IMR-90 (cell line): Measurements from ENCODE around the gene GATA3. TPM values are rescaled to one million over a fixed set of nuclear protein-coding genes. Genes with fewer than 3 reads are reported as not detected.
A peak's percentile ranks its signal among the peaks of the same experiment; 100 is the strongest.

Experiments
- ATAC-seq: fragments of 200-7000 bp; cut with Tn5 transposase; 2 replicates; pipeline ENCODE4 v1.9.1; 2020; ENCODE audit warnings: low read depth, mild to moderate bottlenecking, moderate library complexity
- BruUV-seq: library from RNA; stranded (reverse); fragments of 400-500 nt; replicated peaks from 2 replicates; lab custom pipeline; 2021; lab: Mats Ljungman, UMichigan
- CTCF ChIA-PET: fragments of 300-600 bp; formaldehyde crosslinking; extraction: SDS; loops from one replicate; lab custom pipeline; 2021; ENCODE audit warnings: antibody characterized with exemption; lab: Yijun Ruan, JAX
- POLR2A ChIA-PET: fragments of 300-600 bp; sonication (Branson Sonifier 250); formaldehyde crosslinking; loops from one replicate; lab custom pipeline; 2022; ENCODE audit warnings: antibody characterized with exemption; ENCODE audit not compliant: unreplicated experiment; lab: Charles Lee
- DNase-seq: peaks from one replicate; pipeline ENCODE4 v3.0.0; 2013
- H2AFZ ChIP-seq: replicated peaks from 2 replicates; pipeline ENCODE3; 2013; ENCODE audit warnings: low read length, mild to moderate bottlenecking; ENCODE audit not compliant: poor library complexity
- H2AK5ac ChIP-seq: 2 replicates; pipeline ENCODE4 v1.6.1; 2013; ENCODE audit warnings: low read depth, low read length, inconsistent platforms
- H2AK9ac ChIP-seq: replicated peaks from 2 replicates; pipeline ENCODE3; 2013; ENCODE audit warnings: mild to moderate bottlenecking, low read depth, low read length, moderate library complexity; ENCODE audit not compliant: poor library complexity
- H2BK120ac ChIP-seq: 2 replicates; pipeline ENCODE4 v1.6.1; 2013; ENCODE audit warnings: low read depth, low read length, inconsistent platforms
- H2BK15ac ChIP-seq: 3 replicates; pipeline ENCODE4 v1.6.1; 2013; ENCODE audit warnings: low read depth, low read length, inconsistent platforms
- H2BK20ac ChIP-seq: 2 replicates; pipeline ENCODE4 v1.6.1; 2013; ENCODE audit warnings: low read depth, mild to moderate bottlenecking, inconsistent platforms, low read length, moderate library complexity
- H2BK5ac ChIP-seq: 2 replicates; pipeline ENCODE4 v1.6.1; 2013; ENCODE audit warnings: mild to moderate bottlenecking, low read depth, low read length, inconsistent platforms; ENCODE audit not compliant: poor library complexity, severe bottlenecking
- H3K14ac ChIP-seq: replicated peaks from 2 replicates; pipeline ENCODE4 v1.6.1; 2013; ENCODE audit warnings: low read depth, low read length, inconsistent platforms
- H3K18ac ChIP-seq: 2 replicates; pipeline ENCODE4 v1.6.1; 2013; ENCODE audit warnings: low read depth, low read length, control low read depth
- H3K23ac ChIP-seq: 2 replicates; pipeline ENCODE4 v1.6.1; 2013; ENCODE audit warnings: low read depth, low read length, inconsistent platforms
- H3K27ac ChIP-seq: 2 replicates; pipeline ENCODE4 v1.5.1; 2013; ENCODE audit warnings: mild to moderate bottlenecking, control low read depth, low read length; ENCODE audit not compliant: insufficient read depth
- H3K27me3 ChIP-seq: 2 replicates; pipeline ENCODE4 v1.6.1; 2013; ENCODE audit warnings: low read length; ENCODE audit not compliant: control insufficient read depth, insufficient read depth
- H3K36me3 ChIP-seq: 2 replicates; pipeline ENCODE4 v1.6.1; 2013; ENCODE audit warnings: low read length, mixed read lengths; ENCODE audit not compliant: control insufficient read depth, insufficient read depth
- H3K4ac ChIP-seq: 2 replicates; pipeline ENCODE4 v1.6.1; 2013; ENCODE audit warnings: low read depth, low read length, inconsistent platforms
- H3K4me1 ChIP-seq: 2 replicates; pipeline ENCODE4 v1.6.1; 2013; ENCODE audit warnings: low read length, mixed read lengths; ENCODE audit not compliant: control insufficient read depth, insufficient read depth
- H3K4me2 ChIP-seq: 2 replicates; pipeline ENCODE4 v1.6.1; 2013; ENCODE audit warnings: low read depth, mild to moderate bottlenecking, control low read depth, low read length, moderate library complexity
- H3K4me3 ChIP-seq: 2 replicates; pipeline ENCODE4 v1.5.1; 2013; ENCODE audit warnings: low read depth, mild to moderate bottlenecking, control low read depth, low read length, moderate library complexity; ENCODE audit not compliant: insufficient read depth
- H3K56ac ChIP-seq: 2 replicates; pipeline ENCODE4 v1.6.1; 2013; ENCODE audit warnings: low read length, inconsistent platforms; ENCODE audit not compliant: insufficient read depth; ENCODE audit errors: extremely low read depth
- H3K79me1 ChIP-seq, 2 experiments: 2 replicates each; pipeline ENCODE4 v1.6.1; 2013; ENCODE audit warnings: low read length in 2 of 2, inconsistent platforms in 1 of 2, low read depth in 1 of 2
- H3K9ac ChIP-seq: 2 replicates; pipeline ENCODE4 v1.6.1; 2013; ENCODE audit warnings: low read depth, low read length, control low read depth
- H3K9me1 ChIP-seq: 2 replicates; pipeline ENCODE4 v1.6.1; 2013; ENCODE audit warnings: low read length, inconsistent platforms; ENCODE audit not compliant: insufficient read depth
- H3K9me3 ChIP-seq: 2 replicates; pipeline ENCODE4 v1.6.1; 2013; ENCODE audit warnings: low read length; ENCODE audit not compliant: control insufficient read depth, insufficient read depth
- H4K20me1 ChIP-seq: 2 replicates; pipeline ENCODE4 v1.6.1; 2013; ENCODE audit warnings: low read length, inconsistent platforms; ENCODE audit not compliant: insufficient read depth
- H4K5ac ChIP-seq: 2 replicates; pipeline ENCODE4 v1.6.1; 2013; ENCODE audit warnings: mild to moderate bottlenecking, low read depth, low read length, control low read depth
- H4K8ac ChIP-seq, 2 experiments: 2 replicates each; pipeline ENCODE4 v1.6.1; 2013; ENCODE audit warnings: low read depth in 2 of 2, low read length in 2 of 2, control low read depth in 1 of 2, inconsistent platforms in 1 of 2
- H4K91ac ChIP-seq: 2 replicates; pipeline ENCODE4 v1.6.1; 2013; ENCODE audit warnings: low read depth, low read length, inconsistent platforms; ENCODE audit not compliant: insufficient read depth
- BHLHE40 ChIP-seq: fragments of 150-350 bp; IDR thresholded peaks from 2 replicates; pipeline ENCODE4 v1.6.1; 2016; ENCODE audit warnings: mild to moderate bottlenecking, low read depth, low read length
- CEBPB ChIP-seq: IDR thresholded peaks from 2 replicates; pipeline ENCODE4 v1.6.1; 2012; ENCODE audit warnings: low read depth, low read length, improper control_type of control experiment
- CTCF ChIP-seq: conservative IDR thresholded peaks from 2 replicates; pipeline ENCODE4 v1.5.1; 2012; ENCODE audit warnings: mild to moderate bottlenecking, low read depth, low read length, improper control_type of control experiment
- MAFK ChIP-seq: IDR thresholded peaks from 2 replicates; pipeline ENCODE4 v1.6.1; 2012; ENCODE audit warnings: low read depth, low read length, improper control_type of control experiment
- MAZ ChIP-seq: IDR thresholded peaks from 2 replicates; pipeline ENCODE4 v1.6.1; 2012; ENCODE audit warnings: low read depth, mild to moderate bottlenecking, low read length, improper control_type of control experiment, moderate library complexity, borderline replicate concordance
- MXI1 ChIP-seq: IDR thresholded peaks from 2 replicates; pipeline ENCODE4 v1.6.1; 2012; ENCODE audit warnings: low read depth, mild to moderate bottlenecking, low read length, moderate library complexity, borderline replicate concordance
- POLR2A ChIP-seq: IDR thresholded peaks from 2 replicates; pipeline ENCODE4 v1.6.1; 2012; ENCODE audit warnings: mild to moderate bottlenecking, low read depth, low read length
- WGBS, 2 experiments: methylation state at CpG; one replicate each; pipeline versions ENCODE4 v1.1.5 to v1.1.7; 2013; ENCODE audit warnings: missing lambda C conversion rate in 2 of 2; ENCODE audit not compliant: insufficient read length in 1 of 2; ENCODE audit errors: extremely low coverage in 2 of 2; 5-methylcytosine and 5-hydroxymethylcytosine counted together
- dilution Hi-C: fragments of 300-500 bp; cut with HindIII; formaldehyde crosslinking; loops from one replicate; pipeline ENCODE4 v1.14.3; 2018; ENCODE audit warnings: low sequenced_read_pairs; ENCODE audit not compliant: unreplicated experiment
- in situ Hi-C: fragments of 300-500 bp; cut with MboI; formaldehyde crosslinking; loops from 3 replicates; pipeline ENCODE4 v1.14.3; 2019; ENCODE audit warnings: low sequenced_read_pairs, inconsistent platforms, mixed read lengths
- intact Hi-C: fragments of 100-400 bp; cut with micrococcal nuclease; formaldehyde crosslinking; loops from 2 replicates; pipeline ENCODE4 v1.10.0; 2022
- polyA plus RNA-seq, 3 experiments: library from polyadenylated mRNA; depleted of rRNA; stranded (reverse); fragments of >200 nt; gene quantifications; 2 replicates each; pipeline ENCODE4 v1.2.3, GENCODE V29; 2012; ENCODE audit warnings: low replicate concordance in 1 of 3
- total RNA-seq: library from RNA; depleted of rRNA; stranded (reverse); fragments of >200 nt; gene quantifications from 2 replicates; pipeline ENCODE4 v1.2.3, GENCODE V29; 2012
- TF ChIP-seq, protein P1 (sequence below): fragments of 150-350 bp; IDR thresholded peaks from 2 replicates; pipeline ENCODE4 v1.6.1; 2016; ENCODE audit warnings: low read depth, mild to moderate bottlenecking, low read length, moderate library complexity, borderline replicate concordance

Gene GATA3
- total and polyA plus RNA-seq, 2 of the 4 experiments (the other 2 are of a cell fraction): 0.21 TPM; not detected in 1

- POLR2A ChIA-PET: no interaction called here
- in situ Hi-C loops: no loop called here
- no peak for DNase-seq
Measured at GRCh38 chr10:8061274-8062211, 7.1 kb downstream of the GATA3 start.

More at GRCh38 chr10:8061274-8062211, 7.1 kb downstream of the GATA3 start:
- Histone ChIP-seq H2BK5ac (no peak overlapping the region), H3K4me2 (no peak overlapping the region), H2BK15ac (no peak overlapping the region), H3K9ac (no peak overlapping the region), H3K23ac (no peak overlapping the region), H2BK120ac (no peak overlapping the region), H3K36me3 (no peaks in the 10 kb centered on the region), H3K27ac (no peak overlapping the region), H3K79me1 (no peaks in the 10 kb centered on the region), H2AK5ac (no peak overlapping the region), H3K18ac (no peak overlapping the region), H4K20me1 (no peaks in the 10 kb centered on the region), H3K4me1 (0 out of 2 replicates have a peak, but pooled peaks cover 2% of the 10 kb centered on the region), H3K4ac (no peak overlapping the region), H2AK9ac (no peak overlapping the region), H3K9me1 (no peaks in the 10 kb centered on the region; the same call in 1 of the 2 replicates), H4K5ac (no peak overlapping the region), H2BK20ac (no peak overlapping the region), H4K91ac (no peak overlapping the region), H2AFZ (peak overlapping the region; percentile 8), H3K14ac (no peak overlapping the region), H3K9me3 (no peaks in the 10 kb centered on the region), H4K8ac (no peak overlapping the region), H3K4me3 (no peak overlapping the region), H3K27me3 (peaks cover 62% of the 10 kb centered on the region), H3K56ac (no peak overlapping the region)
- WGBS, 2 experiments: 60% methylated on average over 1 of the region's 17 CpGs; no CpG with 5 or more reads in 1 of the 2 experiments
- no TSS peak for BruUV-seq
- ATAC-seq: no peak
- CTCF ChIA-PET: no interaction called here
- TF ChIP-seq BHLHE40: no peak
- TF ChIP-seq MAFK: no peak
- TF ChIP-seq CEBPB: no peak
- TF ChIP-seq, protein P1, sequence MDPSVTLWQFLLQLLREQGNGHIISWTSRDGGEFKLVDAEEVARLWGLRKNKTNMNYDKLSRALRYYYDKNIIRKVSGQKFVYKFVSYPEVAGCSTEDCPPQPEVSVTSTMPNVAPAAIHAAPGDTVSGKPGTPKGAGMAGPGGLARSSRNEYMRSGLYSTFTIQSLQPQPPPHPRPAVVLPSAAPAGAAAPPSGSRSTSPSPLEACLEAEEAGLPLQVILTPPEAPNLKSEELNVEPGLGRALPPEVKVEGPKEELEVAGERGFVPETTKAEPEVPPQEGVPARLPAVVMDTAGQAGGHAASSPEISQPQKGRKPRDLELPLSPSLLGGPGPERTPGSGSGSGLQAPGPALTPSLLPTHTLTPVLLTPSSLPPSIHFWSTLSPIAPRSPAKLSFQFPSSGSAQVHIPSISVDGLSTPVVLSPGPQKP: no peak
- no peak for TF ChIP-seq MAZ
- TF ChIP-seq CTCF: no peak
- TF ChIP-seq MXI1: no peak
- no peak for TF ChIP-seq POLR2A
- intact Hi-C loops (no loop called here), dilution Hi-C loops (no loop called here)
